ENCODE measurements around the gene RAP1GAP. TPM values are rescaled to one million over a fixed set of nuclear protein-coding genes. Genes with fewer than 3 reads are reported as not detected.
A peak's percentile ranks its signal among the peaks of the same experiment; 100 is the strongest.
"Not testable (repeated sequence)": the region's sequence is repeated elsewhere in the genome, so short reads cannot be mapped to it uniquely, and the experiment has no call there.

Gene RAP1GAP
- total RNA-seq, 1 donor from 2014 or later, result 0.26 TPM

GRCh38 chr1:21677168-21677567 lies 8.0 kb upstream of the RAP1GAP start:
- no peak for DNase-seq (ENCODE audit: low spot score)

GRCh38 chr1:21674957-21675356 lies 5.8 kb upstream of the RAP1GAP start:
- no peak for DNase-seq (ENCODE audit: low spot score)

GRCh38 chr1:21673853-21674252 lies 4.7 kb upstream of the RAP1GAP start:
- DNase-seq (ENCODE audit: low spot score), result not testable (repeated sequence)

GRCh38 chr1:21673277-21673780 lies 4.2 kb upstream of the RAP1GAP start:
- peak; percentile 88 for DNase-seq (ENCODE audit: low spot score)

GRCh38 chr1:21672478-21673276 lies 3.5 kb upstream of the RAP1GAP start:
- no peak for DNase-seq (ENCODE audit: low spot score)

GRCh38 chr1:21671915-21672314 lies 2.8 kb upstream of the RAP1GAP start:
- no peak for DNase-seq (ENCODE audit: low spot score)

- DNase-seq (ENCODE audit: low spot score), result no peak
Observed at GRCh38 chr1:21670956-21671902, 2.1 kb upstream of the RAP1GAP start.

GRCh38 chr1:21670059-21670881 lies 1.1 kb upstream of the RAP1GAP start:
- DNase-seq (ENCODE audit: low spot score), result no peak

- no peak for DNase-seq (ENCODE audit: low spot score)
Observed at GRCh38 chr1:21668951-21669257, 253 bp downstream of the RAP1GAP start.

- peak; percentile 68 for DNase-seq (ENCODE audit: low spot score)
Observed at GRCh38 chr1:21668232-21668950, 766 bp downstream of the RAP1GAP start.

- peak; percentile 81 for DNase-seq (ENCODE audit: low spot score)
Observed at GRCh38 chr1:21667348-21668231, 1.6 kb downstream of the RAP1GAP start.

- peak; percentile 71 for DNase-seq (ENCODE audit: low spot score)
Observed at GRCh38 chr1:21666576-21667320, 2.4 kb downstream of the RAP1GAP start.

- DNase-seq (ENCODE audit: low spot score), result peak; percentile 81
Observed at GRCh38 chr1:21665711-21666575, 3.2 kb downstream of the RAP1GAP start.

- DNase-seq (ENCODE audit: low spot score), result peak; percentile 83
Observed at GRCh38 chr1:21664806-21665588, 4.2 kb downstream of the RAP1GAP start.

GRCh38 chr1:21663951-21664805 lies 5.0 kb downstream of the RAP1GAP start:
- peak; percentile 72 for DNase-seq (ENCODE audit: low spot score)
